HFFc6 (cell line): ENCODE results near the gene TWIST1. TPM values are rescaled to one million over a fixed set of nuclear protein-coding genes. Genes with fewer than 3 reads are reported as not detected.

Source experiments
- DNase-seq: peaks from one replicate; pipeline ENCODE4 v3.0.0-alpha.2; 2018
- H3K27ac Mint-ChIP-seq: 2 replicates; pipeline ENCODE4 v1.8.0; 2020; ENCODE audit warnings: mild to moderate bottlenecking, mixed read lengths
- H3K27me3 Mint-ChIP-seq: 2 replicates; pipeline ENCODE4 v1.8.0; 2021; ENCODE audit warnings: mild to moderate bottlenecking, moderate library complexity, mixed read lengths; ENCODE audit not compliant: insufficient read depth
- H3K36me3 Mint-ChIP-seq: 2 replicates; pipeline ENCODE4 v1.8.0; 2021; ENCODE audit warnings: low read depth, mixed read lengths
- H3K4me1 Mint-ChIP-seq: 2 replicates; pipeline ENCODE4 v1.8.0; 2020; ENCODE audit warnings: low read depth, mixed read lengths
- H3K4me3 Mint-ChIP-seq: 2 replicates; pipeline ENCODE4 v1.8.0; 2020; ENCODE audit warnings: mild to moderate bottlenecking, moderate library complexity, mixed read lengths
- H3K9me3 Mint-ChIP-seq: 2 replicates; pipeline ENCODE4 v1.8.0; 2020; ENCODE audit warnings: mild to moderate bottlenecking, mixed read lengths
- CTCF ChIP-seq: fragments of 200-600 bp; sonication (generic); IDR thresholded peaks from 2 replicates; pipeline ENCODE4 v1.5.0; 2021; ENCODE audit warnings: antibody characterized with exemption, mild to moderate bottlenecking
- total RNA-seq, 6 experiments: library from RNA; stranded (reverse); fragmentation: NEBNext Ultra II Directional; extraction: Animal tissue kit (Norgen Biotek cat#: 25700); gene quantifications; 2 replicates in 1 of 6; 3 replicates in 5 of 6; pipeline ENCODE4 v1.2.3, GENCODE V29; 2021

Gene TWIST1
- total RNA-seq, 6 experiments from 2014 or later, result 37.7 to 47.8 (median 46.9) TPM

GRCh38 chr7:19116121-19117090 lies 1.0 kb downstream of the TWIST1 start:
- no peak for TF ChIP-seq CTCF
- peaks cover 66% of the 10 kb centered on the region for H3K4me1 Mint-ChIP-seq
- peak overlapping the region; percentile 90 for H3K27ac Mint-ChIP-seq
- H3K36me3 Mint-ChIP-seq, result peaks cover 23% of the 10 kb centered on the region
- H3K9me3 Mint-ChIP-seq, result no peaks in the 10 kb centered on the region
- H3K4me3 Mint-ChIP-seq, result peak overlapping the region; percentile 98
- no peak for DNase-seq
- peaks cover 5% of the 10 kb centered on the region for H3K27me3 Mint-ChIP-seq

DNA sequence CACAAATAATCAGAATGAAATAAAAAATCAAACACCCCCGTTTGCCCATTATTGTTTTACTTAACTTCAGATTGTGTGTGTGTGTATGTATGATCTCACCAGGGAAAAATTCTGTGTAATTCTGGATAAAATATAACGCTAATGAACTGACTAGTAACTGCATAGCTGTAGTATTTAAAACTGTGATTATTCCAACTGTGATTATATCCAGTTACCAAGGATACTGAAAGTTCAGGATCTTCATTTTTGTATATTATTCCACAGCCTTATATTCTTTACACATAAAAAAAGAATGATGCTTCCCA lies 2.9 kb downstream of the TWIST1 start:
- Mint-ChIP-seq H3K4me1 (peaks cover 66% of the 10 kb centered on the region), H3K4me3 (peak overlapping the region; percentile 98), H3K27me3 (peaks cover 7% of the 10 kb centered on the region), H3K27ac (peak overlapping the region; percentile 90), H3K36me3 (peaks cover 23% of the 10 kb centered on the region), H3K9me3 (no peaks in the 10 kb centered on the region)
- TF ChIP-seq CTCF, result no peak
- peak; percentile 70 for DNase-seq

DNA sequence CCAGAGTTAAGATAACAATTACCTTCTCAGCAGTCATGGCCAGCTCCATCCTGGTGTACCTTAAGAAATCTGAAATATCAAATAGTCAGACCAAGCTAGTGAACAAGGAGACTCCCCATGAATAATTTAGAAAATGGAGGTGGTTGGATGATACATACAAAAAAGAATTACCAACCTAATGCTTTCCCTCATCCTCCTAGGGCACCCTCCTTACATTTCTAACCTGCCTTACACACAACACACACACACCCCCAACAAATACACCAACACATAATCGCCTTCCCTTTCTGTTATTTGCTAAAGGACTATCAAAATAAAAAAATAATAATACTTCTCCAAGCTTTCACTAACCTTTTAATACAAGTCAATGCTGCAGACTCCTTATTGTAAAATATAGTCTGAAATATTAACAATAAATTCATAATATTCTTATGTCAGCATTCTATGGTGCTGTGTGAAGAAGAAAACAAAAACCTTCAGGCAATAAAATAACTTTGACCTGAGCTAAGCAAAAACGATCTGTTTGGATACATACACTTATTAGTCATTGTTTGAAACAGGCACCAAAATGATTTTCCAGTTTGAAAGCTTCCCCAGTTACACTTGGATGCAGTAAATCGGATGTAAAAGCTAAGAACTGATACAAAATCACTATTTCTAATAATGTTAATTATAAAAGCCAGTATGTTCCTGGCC lies 3.4 kb downstream of the TWIST1 start:
- Mint-ChIP-seq H3K27me3 (peaks cover 7% of the 10 kb centered on the region), H3K27ac (peak overlapping the region; percentile 90), H3K9me3 (no peaks in the 10 kb centered on the region), H3K36me3 (peaks cover 23% of the 10 kb centered on the region), H3K4me3 (peak overlapping the region; percentile 98), H3K4me1 (peaks cover 66% of the 10 kb centered on the region)
- TF ChIP-seq CTCF, result no peak
- peak; percentile 53 for DNase-seq

GRCh38 chr7:19113002-19113350 lies 4.5 kb downstream of the TWIST1 start:
- Mint-ChIP-seq H3K9me3 (no peaks in the 10 kb centered on the region), H3K36me3 (peaks cover 23% of the 10 kb centered on the region), H3K4me1 (peaks cover 68% of the 10 kb centered on the region), H3K27ac (peak overlapping the region; percentile 90), H3K4me3 (peak overlapping the region; percentile 98), H3K27me3 (peaks cover 7% of the 10 kb centered on the region)
- no peak for TF ChIP-seq CTCF
- DNase-seq, result no peak

DNA sequence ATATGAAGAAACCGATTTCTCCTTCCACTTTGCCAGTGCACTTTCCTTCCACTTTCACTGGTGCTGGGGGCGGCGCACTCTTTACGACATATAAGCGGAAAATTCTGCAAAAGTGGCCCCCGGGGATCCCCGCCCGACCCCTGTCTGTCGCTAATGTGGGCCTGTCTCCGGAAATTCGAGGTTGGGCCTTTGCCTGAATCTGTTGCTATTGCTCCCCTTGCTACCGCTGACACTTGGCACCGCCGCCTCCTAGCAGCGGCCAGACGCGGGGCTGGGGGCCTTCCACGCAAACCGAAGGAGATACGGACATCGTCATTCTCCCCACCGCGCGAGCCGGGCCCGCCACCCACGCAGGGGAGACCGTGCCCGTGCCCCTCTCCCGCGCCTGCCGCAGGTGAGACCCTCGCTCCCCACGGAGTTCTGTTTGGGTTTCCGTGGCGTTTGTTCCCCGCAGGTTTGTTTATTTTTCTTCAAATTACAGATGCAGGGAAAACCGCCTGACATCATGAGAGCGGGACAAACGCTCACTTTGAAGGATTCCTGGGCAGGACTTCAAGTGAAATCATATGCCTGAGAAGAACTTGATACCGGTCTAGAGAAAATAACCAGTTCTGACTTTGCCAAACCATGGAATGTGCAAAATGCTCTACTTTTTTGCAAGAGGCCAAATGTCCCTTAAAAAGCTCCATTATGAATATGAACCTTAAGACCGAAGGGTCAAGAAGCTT lies 5.0 kb downstream of the TWIST1 start:
- H3K36me3 Mint-ChIP-seq, result peaks cover 23% of the 10 kb centered on the region
- no peaks in the 10 kb centered on the region for H3K9me3 Mint-ChIP-seq
- peaks cover 6% of the 10 kb centered on the region for H3K27me3 Mint-ChIP-seq
- peak; percentile 66 for DNase-seq
- H3K4me3 Mint-ChIP-seq, result peak overlapping the region; percentile 98
- peaks cover 73% of the 10 kb centered on the region for H3K4me1 Mint-ChIP-seq
- H3K27ac Mint-ChIP-seq, result peak overlapping the region; percentile 90
- no peak for TF ChIP-seq CTCF
